ENCODE measurements around the gene SCAPER.

Gene SCAPER

GRCh38 chr15:76418352-76419140, 486.6 kb downstream of the SCAPER start:
- in situ Hi-C loops (cut with HindIII; ENCODE audit: low pct_unique_long_range_greater_than_20kb, low sequenced_read_pairs), result no loop called here
- DNase-seq (ENCODE audit: low read depth in 1 of 2, low spot score in 1 of 2), result peak in 1 of 2 experiments; percentile 7
- no peak for TF ChIP-seq JUND (IDR thresholded peaks at IDR 0.05; ENCODE audit: low read depth)

DNA sequence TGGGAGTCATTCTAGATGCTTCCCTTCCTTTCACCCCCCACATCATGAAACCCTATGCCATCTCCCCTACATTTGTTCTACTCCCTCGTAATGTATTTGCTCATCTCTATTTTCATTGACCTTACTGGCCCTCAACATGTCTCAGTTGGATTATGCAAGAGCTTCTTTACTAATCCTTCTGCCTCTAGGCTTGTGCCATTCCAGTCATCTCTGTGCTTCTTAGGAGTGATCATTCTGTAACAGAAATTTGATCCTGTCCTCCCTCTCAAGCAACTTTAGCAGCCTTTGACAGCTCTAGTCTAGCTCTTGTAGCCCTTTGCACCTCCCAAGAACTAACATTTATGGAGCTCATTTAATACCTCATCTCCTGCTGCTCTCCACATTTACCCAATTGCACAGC, 503.9 kb downstream of the SCAPER start:
- no peak for DNase-seq (ENCODE audit: low read depth in 1 of 2, low spot score in 1 of 2)
- in situ Hi-C loops (cut with HindIII; ENCODE audit: low pct_unique_long_range_greater_than_20kb, low sequenced_read_pairs), result no loop called here
- no peak for TF ChIP-seq JUND (IDR thresholded peaks at IDR 0.05; ENCODE audit: low read depth)

- in situ Hi-C loops (cut with HindIII; ENCODE audit: low pct_unique_long_range_greater_than_20kb, low sequenced_read_pairs), result no loop called here
- no peak for TF ChIP-seq JUND (IDR thresholded peaks at IDR 0.05; ENCODE audit: low read depth)
Observed at GRCh38 chr15:76398317-76399104, 506.6 kb downstream of the SCAPER start.

GRCh38 chr15:76393614-76394013, 511.5 kb downstream of the SCAPER start:
- DNase-seq (ENCODE audit: low read depth in 1 of 2, low spot score in 1 of 2), result no peak
- TF ChIP-seq JUND (IDR thresholded peaks at IDR 0.05; ENCODE audit: low read depth), result no peak
- in situ Hi-C loops (cut with HindIII; ENCODE audit: low pct_unique_long_range_greater_than_20kb, low sequenced_read_pairs), result no loop called here

More at GRCh38 chr15:76398317-76399104, 506.6 kb downstream of the SCAPER start:
- peak in 1 of 2 experiments; percentile 29 for DNase-seq (ENCODE audit: low read depth in 1 of 2, low spot score in 1 of 2)

DNA sequence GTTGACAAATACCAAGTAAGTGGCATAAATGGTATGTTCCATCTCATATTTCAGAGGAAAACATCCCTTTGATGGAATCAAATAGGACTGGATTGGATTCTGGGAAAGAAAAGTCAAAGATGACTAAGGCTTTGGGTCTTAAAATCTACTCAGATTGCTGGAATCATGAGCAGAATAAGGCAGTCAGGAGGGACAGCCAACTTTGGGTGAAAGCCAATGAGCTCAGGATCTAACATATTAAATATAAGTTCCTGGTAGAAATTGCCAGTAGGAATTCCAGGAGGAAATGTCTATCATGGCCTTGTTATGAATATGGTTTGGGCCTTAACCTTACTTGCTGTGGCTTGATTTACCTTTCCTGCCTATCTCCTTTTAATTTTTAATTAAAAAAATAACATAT, 513.3 kb downstream of the SCAPER start:
- no peak for DNase-seq (ENCODE audit: low read depth in 1 of 2, low spot score in 1 of 2)
- in situ Hi-C loops (cut with HindIII; ENCODE audit: low pct_unique_long_range_greater_than_20kb, low sequenced_read_pairs), result no loop called here
- TF ChIP-seq JUND (IDR thresholded peaks at IDR 0.05; ENCODE audit: low read depth), result no peak

DNA sequence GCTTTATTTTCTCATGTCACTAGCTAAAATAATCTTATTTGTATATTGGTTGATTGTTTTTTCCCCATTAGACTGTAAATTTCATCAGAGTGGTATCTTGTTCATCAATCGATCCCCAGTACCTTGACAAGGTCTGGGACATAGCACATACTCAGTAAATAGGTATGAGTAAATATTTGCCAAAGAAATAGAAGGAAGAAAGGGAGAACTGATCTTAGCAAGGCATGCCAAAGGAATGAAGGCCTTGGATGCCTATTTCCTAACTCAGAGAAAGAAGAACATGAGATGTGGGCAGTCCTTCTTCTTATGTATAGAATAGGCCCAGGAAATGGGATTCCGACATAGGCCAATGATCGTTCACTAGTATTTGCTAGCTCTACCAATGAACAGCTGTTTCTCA, 513.8 kb downstream of the SCAPER start:
- in situ Hi-C loops (cut with HindIII; ENCODE audit: low pct_unique_long_range_greater_than_20kb, low sequenced_read_pairs), result no loop called here
- peak; percentile 91 for TF ChIP-seq JUND (IDR thresholded peaks at IDR 0.05; ENCODE audit: low read depth)
- DNase-seq (ENCODE audit: low read depth in 1 of 2, low spot score in 1 of 2), result peak in 1 of 2 experiments; percentile 88

- DNase-seq (ENCODE audit: low read depth in 1 of 2, low spot score in 1 of 2), result peak in 1 of 2 experiments; percentile 84
- no peak for TF ChIP-seq JUND (IDR thresholded peaks at IDR 0.05; ENCODE audit: low read depth)
- in situ Hi-C loops (cut with HindIII; ENCODE audit: low pct_unique_long_range_greater_than_20kb, low sequenced_read_pairs), result no loop called here
Observed at GRCh38 chr15:76390571-76390970, 514.6 kb downstream of the SCAPER start.

DNA sequence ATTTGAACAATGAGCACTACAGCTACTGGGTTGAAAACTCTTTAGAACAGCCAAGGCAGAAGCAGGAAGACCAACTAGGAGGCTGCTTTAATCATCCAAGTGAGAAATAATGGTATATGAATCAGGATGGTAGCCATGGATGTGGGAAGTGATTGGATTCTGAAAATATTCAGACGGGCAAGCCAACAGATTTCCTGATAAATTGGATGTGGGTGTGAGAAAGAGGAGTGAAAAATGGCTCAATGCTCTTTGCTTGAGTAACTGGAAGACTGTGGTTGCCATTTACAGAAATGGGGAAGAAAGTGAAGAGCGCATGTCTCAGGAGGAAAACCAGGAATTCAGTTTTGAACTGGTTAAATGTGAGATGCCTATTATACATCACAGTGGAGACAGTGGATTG, 518.2 kb downstream of the SCAPER start:
- no peak for TF ChIP-seq JUND (IDR thresholded peaks at IDR 0.05; ENCODE audit: low read depth)
- in situ Hi-C loops (cut with HindIII; ENCODE audit: low pct_unique_long_range_greater_than_20kb, low sequenced_read_pairs), result no loop called here
- no peak for DNase-seq (ENCODE audit: low read depth in 1 of 2, low spot score in 1 of 2)

- in situ Hi-C loops (cut with HindIII; ENCODE audit: low pct_unique_long_range_greater_than_20kb, low sequenced_read_pairs), result no loop called here
- peak; percentile 82; the same call in 1 of the 2 replicates for TF ChIP-seq JUND (IDR thresholded peaks at IDR 0.05; ENCODE audit: low read depth)
- peak in 1 of 2 experiments; percentile 23 for DNase-seq (ENCODE audit: low read depth in 1 of 2, low spot score in 1 of 2)
Observed at GRCh38 chr15:76386178-76386577, 519.0 kb downstream of the SCAPER start.

GRCh38 chr15:76384409-76384808, 520.7 kb downstream of the SCAPER start:
- no peak for DNase-seq (ENCODE audit: low read depth in 1 of 2, low spot score in 1 of 2)
- in situ Hi-C loops (cut with HindIII; ENCODE audit: low pct_unique_long_range_greater_than_20kb, low sequenced_read_pairs), result no loop called here
- no peak for TF ChIP-seq JUND (IDR thresholded peaks at IDR 0.05; ENCODE audit: low read depth)

DNA sequence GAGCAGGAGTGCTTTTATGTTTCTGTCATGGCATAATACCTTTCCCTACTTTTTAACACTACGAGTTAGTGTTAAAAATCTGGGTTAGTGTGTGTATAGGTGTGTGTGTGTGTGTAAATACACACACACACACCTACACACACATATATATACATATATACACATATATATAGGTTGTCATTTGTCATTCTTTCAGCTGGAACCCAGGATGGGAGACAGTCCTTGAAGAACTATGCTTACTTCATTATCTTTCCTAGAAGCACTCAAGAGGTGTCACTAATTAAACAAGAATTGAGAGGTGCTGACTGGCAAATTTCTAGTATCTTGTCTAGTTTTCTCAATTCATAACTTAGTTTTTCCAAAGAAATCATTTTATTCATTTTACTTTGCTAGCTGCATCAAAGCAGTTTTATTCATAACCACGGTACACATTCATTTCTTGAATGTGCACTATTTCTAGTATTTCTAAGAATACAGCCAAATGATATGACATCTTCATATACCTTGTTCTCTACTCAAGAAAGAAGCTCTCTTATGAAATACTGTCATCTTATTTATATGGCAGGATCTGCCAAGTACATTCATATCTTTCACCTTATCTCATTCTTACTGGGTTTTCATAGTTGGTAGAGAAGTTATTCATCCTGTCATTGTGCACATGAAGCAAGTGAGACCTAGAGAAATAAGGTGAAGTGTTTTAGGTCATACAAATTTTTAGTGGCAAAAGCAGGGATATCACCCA, 522.0 kb downstream of the SCAPER start:
- in situ Hi-C loops (cut with HindIII; ENCODE audit: low pct_unique_long_range_greater_than_20kb, low sequenced_read_pairs), result no loop called here
- no peak for DNase-seq (ENCODE audit: low read depth in 1 of 2, low spot score in 1 of 2)
- no peak for TF ChIP-seq JUND (IDR thresholded peaks at IDR 0.05; ENCODE audit: low read depth)

GRCh38 chr15:76381366-76381765, 523.8 kb downstream of the SCAPER start:
- no peak for TF ChIP-seq JUND (IDR thresholded peaks at IDR 0.05; ENCODE audit: low read depth)
- no peak for DNase-seq (ENCODE audit: low read depth in 1 of 2, low spot score in 1 of 2)
- in situ Hi-C loops (cut with HindIII; ENCODE audit: low pct_unique_long_range_greater_than_20kb, low sequenced_read_pairs), result no loop called here

Measured in T47D (cell line).